ENCODE data around the gene GLI2. TPM values are rescaled to one million over a fixed set of nuclear protein-coding genes. Genes with fewer than 3 reads are reported as not detected.

GLI2 gene
- total and polyA plus RNA-seq, 2 of the 13 experiments (the other 11 are each of a cell fraction or from before 2014, with no cell fraction given): not detected

GRCh38 chr2:120745420-120746111 lies 9.9 kb downstream of the GLI2 start (continued):
- TF ChIP-seq RFX5 (IDR thresholded peaks at IDR 0.05; ENCODE audit: low read depth, low read length) (no peak), ZXDC (CRISPR knock-in tag; IDR thresholded peaks at IDR 0.05) (no peak)

- no peak overlapping the region for H3K9ac ChIP-seq (ENCODE audit: insufficient read depth, low read depth, low read length)
- FAIRE-seq: no peak
- WGBS (ENCODE audit: low lambda C conversion rate): 12% methylated on average over 2 of the region's 4 CpGs
- no peaks in the 10 kb centered on the region for H3K79me2 ChIP-seq (ENCODE audit: insufficient read depth, low read length)
- H3K36me3 ChIP-seq (replicated peaks in 1 of 2; ENCODE audit: control insufficient read depth in 1 of 2, insufficient read depth in 2 of 2, low read length in 2 of 2): no peaks in the 10 kb centered on the region
- BruUV-seq (replicated peaks): no TSS peak
- ChIA-PET POLR2A (no interaction called here), CTCF (ENCODE audit: low intra/inter-chr PET ratio, low total read pairs) (no interaction called here)
- ATAC-seq: no peak
- H3K9me3 ChIP-seq (ENCODE audit: low read length): no peaks in the 10 kb centered on the region
- TF ChIP-seq ZFP37 (CRISPR knock-in tag; IDR thresholded peaks at IDR 0.05; ENCODE audit: borderline replicate concordance) (no peak), ZNF317 (CRISPR knock-in tag; IDR thresholded peaks at IDR 0.05) (no peak), ATF6 (CRISPR knock-in tag; conservative IDR thresholded peaks at IDR 0.05) (no peak)
- no peak overlapping the region for H3K4me3 ChIP-seq (replicated peaks in 1 of 3; ENCODE audit: insufficient read depth in 1 of 3, low read depth in 2 of 3, low read length in 3 of 3)
- DNase-seq (ENCODE audit: low spot score): no peak
- H3K27me3 ChIP-seq (ENCODE audit: control insufficient read depth in 1 of 2, insufficient read depth in 2 of 2, low read length in 2 of 2): peaks cover 7 to 65% of the 10 kb centered on the region in 2 experiments
- intact Hi-C loops (cut with micrococcal nuclease; ENCODE audit: unreplicated experiment) (loop anchor here (5.0 kb wide), 1 partner anchor 509 kb away; no protein-coding TSS in a partner anchor), in situ Hi-C loops (cut with HindIII; ENCODE audit: extremely low pct_ligation_motif_present, low pct_unique_long_range_greater_than_20kb) (no loop called here)
- H3K4me2 ChIP-seq (ENCODE audit: low read depth, low read length): no peak overlapping the region
- H3K4me1 ChIP-seq (ENCODE audit: insufficient read depth, low read length): peaks cover 9% of the 10 kb centered on the region; the same call in 1 of the 2 replicates
- H4K20me1 ChIP-seq (ENCODE audit: insufficient read depth, low read length): no peaks in the 10 kb centered on the region
- no peak overlapping the region for H3K27ac ChIP-seq (ENCODE audit: extremely low read length, insufficient read depth, low read length)
- H2AFZ ChIP-seq (ENCODE audit: low read length): no peak overlapping the region
Measured at GRCh38 chr2:120746144-120746543, 10.5 kb downstream of the GLI2 start.
